GM13977 (cell line): ENCODE results near the gene HBA2.

Source experiments
- DNase-seq: peaks from one replicate; pipeline ENCODE4 v3.0.0; 2012; ENCODE audit warnings: low spot score
- in situ Hi-C: fragments of 300-500 bp; cut with MboI; formaldehyde crosslinking; loops from one replicate; pipeline ENCODE4 v1.12.0; 2022; ENCODE audit warnings: low sequenced_read_pairs, low pct_unique_long_range_greater_than_20kb, mixed read lengths, inconsistent platforms; ENCODE audit not compliant: unreplicated experiment
- TF ChIP-seq, protein P1 (sequence below): IDR thresholded peaks from 2 replicates; pipeline ENCODE4 v1.5.1; 2012; ENCODE audit warnings: mild to moderate bottlenecking, control low read depth; ENCODE audit not compliant: insufficient read depth; ENCODE audit errors: extremely low read depth, missing control alignments

HBA2 gene

DNA sequence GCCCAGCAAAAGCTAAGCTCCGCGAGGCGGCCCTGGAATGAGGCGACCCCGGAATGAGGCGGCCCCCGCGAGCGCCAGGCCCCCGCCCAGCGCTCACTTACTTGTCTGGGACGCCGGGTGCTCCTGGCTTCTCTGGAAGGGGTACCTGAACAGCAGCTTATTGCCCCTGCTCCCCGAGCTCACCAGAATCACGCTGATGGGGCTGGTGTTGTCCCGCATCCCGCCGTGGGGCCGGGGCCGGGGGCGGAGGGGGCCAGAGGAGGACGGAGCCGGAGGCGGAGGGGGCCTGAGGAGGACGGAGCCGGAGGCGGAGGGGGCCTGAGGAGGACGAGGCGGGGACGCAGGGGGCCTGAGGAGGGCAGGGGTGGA lies 34.6 kb upstream of the HBA2 start:
- TF ChIP-seq, protein P1, sequence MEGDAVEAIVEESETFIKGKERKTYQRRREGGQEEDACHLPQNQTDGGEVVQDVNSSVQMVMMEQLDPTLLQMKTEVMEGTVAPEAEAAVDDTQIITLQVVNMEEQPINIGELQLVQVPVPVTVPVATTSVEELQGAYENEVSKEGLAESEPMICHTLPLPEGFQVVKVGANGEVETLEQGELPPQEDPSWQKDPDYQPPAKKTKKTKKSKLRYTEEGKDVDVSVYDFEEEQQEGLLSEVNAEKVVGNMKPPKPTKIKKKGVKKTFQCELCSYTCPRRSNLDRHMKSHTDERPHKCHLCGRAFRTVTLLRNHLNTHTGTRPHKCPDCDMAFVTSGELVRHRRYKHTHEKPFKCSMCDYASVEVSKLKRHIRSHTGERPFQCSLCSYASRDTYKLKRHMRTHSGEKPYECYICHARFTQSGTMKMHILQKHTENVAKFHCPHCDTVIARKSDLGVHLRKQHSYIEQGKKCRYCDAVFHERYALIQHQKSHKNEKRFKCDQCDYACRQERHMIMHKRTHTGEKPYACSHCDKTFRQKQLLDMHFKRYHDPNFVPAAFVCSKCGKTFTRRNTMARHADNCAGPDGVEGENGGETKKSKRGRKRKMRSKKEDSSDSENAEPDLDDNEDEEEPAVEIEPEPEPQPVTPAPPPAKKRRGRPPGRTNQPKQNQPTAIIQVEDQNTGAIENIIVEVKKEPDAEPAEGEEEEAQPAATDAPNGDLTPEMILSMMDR: no peak
- peak; percentile 48 for DNase-seq
- in situ Hi-C loops: no loop called here

DNA sequence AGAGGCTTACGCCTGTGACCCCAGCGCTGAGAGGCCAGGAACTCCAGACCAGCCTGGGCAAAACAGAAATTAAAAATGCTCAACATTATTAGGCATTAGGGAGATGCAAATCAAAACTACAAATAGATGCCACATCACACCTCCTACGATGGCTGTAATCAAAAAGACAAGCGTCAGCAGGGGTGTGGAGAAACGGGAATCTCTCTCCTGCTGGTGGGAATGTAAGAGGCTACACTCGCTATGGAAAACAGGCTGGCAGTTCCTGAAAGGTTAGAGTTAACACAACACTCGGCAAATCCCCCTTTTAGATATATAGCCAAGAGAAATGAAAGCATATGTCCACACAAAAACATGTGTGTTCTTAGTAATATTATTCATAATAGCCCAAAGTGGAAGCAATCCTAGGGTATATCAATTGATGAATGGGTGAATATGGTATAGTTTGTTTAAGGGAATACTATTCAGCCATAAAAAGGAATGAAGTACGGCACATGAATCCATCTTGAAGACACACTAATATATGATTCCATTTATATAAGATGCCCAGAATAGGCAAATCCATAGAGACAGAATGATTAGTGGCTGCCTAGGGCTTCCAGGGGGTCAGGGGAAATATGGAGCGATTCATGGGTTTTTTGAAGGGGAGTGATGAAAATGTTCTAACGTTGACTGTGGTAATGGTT lies 32.4 kb upstream of the HBA2 start:
- in situ Hi-C loops: no loop called here
- TF ChIP-seq, protein P1: no peak
- no peak for DNase-seq

DNA sequence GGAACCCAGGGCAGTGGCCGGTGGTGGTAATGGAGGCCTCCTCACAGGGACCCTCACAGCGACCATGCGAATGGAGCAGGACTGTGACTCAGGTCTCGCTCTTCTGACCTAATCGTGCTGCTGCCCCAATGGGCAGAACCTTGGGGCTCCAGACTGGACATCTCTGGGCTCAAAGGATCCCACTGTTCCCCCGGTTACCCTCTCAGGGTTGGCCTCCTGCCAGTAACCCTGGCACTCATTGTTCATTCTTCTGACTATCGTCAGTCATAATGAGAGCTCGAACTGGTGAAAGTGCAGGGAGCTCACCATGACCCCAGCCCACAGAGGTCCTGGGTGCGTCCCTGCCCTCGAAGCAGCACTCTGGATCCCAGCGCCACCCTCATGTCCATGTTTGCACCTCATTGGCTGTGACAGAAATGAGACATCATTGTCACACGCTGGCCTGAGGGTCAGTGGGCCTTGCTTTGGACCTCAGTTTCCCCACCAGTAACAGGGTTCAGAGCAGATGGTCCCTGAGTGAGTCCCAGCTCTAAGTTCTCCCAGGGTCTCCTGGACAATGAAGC lies 30.2 kb upstream of the HBA2 start:
- in situ Hi-C loops: no loop called here
- TF ChIP-seq, protein P1: no peak

DNA sequence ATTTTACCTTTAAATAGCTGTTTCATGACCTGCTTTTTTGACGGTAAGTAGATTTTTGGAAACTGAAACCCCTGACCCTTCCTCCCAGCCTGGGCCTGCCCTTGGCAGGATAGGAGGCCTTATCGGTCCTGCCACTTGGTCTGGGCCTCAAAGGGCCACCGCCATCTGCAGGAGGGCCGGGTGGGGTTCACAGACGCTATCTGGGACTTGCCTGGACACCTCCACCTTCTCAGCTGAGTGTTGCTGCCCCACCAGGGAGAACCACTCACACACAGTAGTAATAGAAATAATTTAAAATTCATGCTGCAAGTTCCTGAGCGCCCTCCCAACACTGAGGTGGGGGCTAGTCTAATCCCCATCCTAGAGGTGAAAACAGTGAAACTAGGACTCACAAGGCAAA lies 29.6 kb upstream of the HBA2 start:
- TF ChIP-seq, protein P1: no peak
- no peak for DNase-seq
- in situ Hi-C loops: no loop called here

More for the DNA sequence above, 30.2 kb upstream of the HBA2 start:
- no peak for DNase-seq

DNA sequence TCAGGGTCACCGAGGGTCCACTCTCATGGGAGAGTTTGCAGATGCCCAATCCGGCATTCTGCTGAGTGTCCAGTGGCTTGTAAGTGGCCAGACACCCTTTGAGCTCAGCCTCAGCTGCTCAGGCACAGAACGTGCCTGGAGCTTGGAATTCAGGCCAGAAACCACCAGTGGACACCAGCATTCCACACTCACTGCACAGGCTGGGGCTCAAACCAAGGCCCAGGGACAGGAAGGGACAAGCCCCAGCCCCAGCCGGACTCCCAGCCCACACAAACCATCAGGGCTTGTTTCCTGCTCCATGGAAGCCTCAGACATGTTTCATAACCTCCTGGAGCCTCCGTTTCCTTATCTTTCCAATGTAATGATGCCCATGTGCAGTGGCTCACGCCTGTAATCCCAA lies 29.2 kb upstream of the HBA2 start:
- TF ChIP-seq, protein P1: no peak
- in situ Hi-C loops: no loop called here
- DNase-seq: no peak

DNA sequence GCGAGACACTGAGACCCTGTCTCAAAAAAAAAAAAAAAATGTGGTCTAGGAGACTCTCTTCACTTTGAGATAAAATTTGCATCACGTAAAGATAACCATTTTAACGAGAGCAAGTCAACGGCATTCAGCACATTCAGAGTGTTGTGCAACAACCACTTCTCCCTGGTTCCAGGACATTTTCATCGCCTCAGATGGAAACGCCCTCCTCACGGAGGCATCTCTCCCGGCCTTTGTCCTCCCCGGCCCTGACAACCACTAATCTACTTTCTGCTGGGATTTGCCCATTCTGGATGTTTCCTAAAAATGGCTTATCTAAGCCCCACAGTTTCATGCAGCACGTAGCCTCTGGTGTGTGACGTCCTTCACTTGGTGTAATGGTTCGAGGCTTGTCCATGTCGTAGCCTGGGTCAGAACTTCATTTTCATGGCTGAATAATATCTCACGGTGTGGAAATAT lies 27.9 kb upstream of the HBA2 start:
- DNase-seq: no peak
- in situ Hi-C loops: no loop called here

More for the DNA sequence above, 27.9 kb upstream of the HBA2 start:
- TF ChIP-seq, protein P1: no peak
